H1 (cell line): ENCODE results near the gene GRID1. TPM values are rescaled to one million over a fixed set of nuclear protein-coding genes. Genes with fewer than 3 reads are reported as not detected.

Source experiments
- CTCF ChIA-PET: fragments of 300-600 bp; sonication (Branson Sonifier 250); formaldehyde crosslinking; loops from one replicate; lab custom pipeline; 2021; ENCODE audit not compliant: partially characterized antibody; lab: Charles Lee
- POLR2A ChIA-PET: fragments of 300-600 bp; sonication (Branson Sonifier 250); formaldehyde crosslinking; loops from one replicate; lab custom pipeline; 2021; ENCODE audit warnings: inconsistent platforms; ENCODE audit not compliant: partially characterized antibody; lab: Charles Lee
- DNase-seq, 2 experiments: peaks; one replicate each; pipeline versions ENCODE4 v3.0.0 to v3.0.0-alpha.2; 2010 to 2022; ENCODE audit warnings: low spot score in 2 of 2, low read depth in 1 of 2, mixed read lengths in 1 of 2
- FAIRE-seq: peaks from 2 replicates; lab custom pipeline; 2011; peaks lifted over from hg19 to GRCh38; lab: Jason Lieb, UNC
- H2AFZ ChIP-seq: 2 replicates; pipeline ENCODE4 v1.8.1; 2012; ENCODE audit warnings: low read length, inconsistent platforms
- H2AK5ac ChIP-seq: 2 replicates; pipeline ENCODE4 v1.6.1; 2013; ENCODE audit warnings: low read depth, low read length
- H2BK120ac ChIP-seq: replicated peaks from 2 replicates; pipeline ENCODE3; 2013; ENCODE audit warnings: low read depth, low read length, inconsistent platforms
- H2BK12ac ChIP-seq: 2 replicates; pipeline ENCODE4 v1.6.1; 2013; ENCODE audit warnings: low read depth, low read length
- H2BK15ac ChIP-seq: 2 replicates; pipeline ENCODE4 v1.6.1; 2013; ENCODE audit warnings: low read length
- H2BK20ac ChIP-seq: 2 replicates; pipeline ENCODE4 v1.6.1; 2013; ENCODE audit warnings: low read length
- H2BK5ac ChIP-seq: 2 replicates; pipeline ENCODE4 v1.6.1; 2013; ENCODE audit warnings: low read depth, low read length
- H3K14ac ChIP-seq: 2 replicates; pipeline ENCODE4 v1.6.1; 2013; ENCODE audit warnings: inconsistent platforms; ENCODE audit not compliant: insufficient read length
- H3K18ac ChIP-seq: 2 replicates; pipeline ENCODE4 v1.6.1; 2013; ENCODE audit warnings: low read length; ENCODE audit errors: extremely low read depth
- H3K23ac ChIP-seq: 2 replicates; pipeline ENCODE4 v1.6.1; 2013; ENCODE audit warnings: inconsistent platforms; ENCODE audit not compliant: insufficient read length
- H3K23me2 ChIP-seq: 2 replicates; pipeline ENCODE4 v1.6.1; 2013; ENCODE audit warnings: low read depth, low read length
- H3K27ac ChIP-seq: 2 replicates; pipeline ENCODE4 v1.6.1; 2011; ENCODE audit warnings: low read depth, low read length, inconsistent platforms
- H3K27me3 ChIP-seq, 4 experiments: replicated peaks in 1 of 4; 1 replicate in 1 of 4; 2 replicates in 3 of 4; pipeline versions ENCODE4 v1.6.1 to v1.8.1; 2011 to 2013; ENCODE audit warnings: low read length in 3 of 4, mild to moderate bottlenecking in 3 of 4, inconsistent platforms in 2 of 4, mixed read lengths in 2 of 4, moderate library complexity in 1 of 4; ENCODE audit not compliant: control insufficient read depth in 3 of 4, insufficient read depth in 3 of 4; ENCODE audit errors: extremely low read depth in 1 of 4
- H3K36me3 ChIP-seq, 4 experiments: 2 replicates each; pipeline versions ENCODE4 v1.6.1 to v1.8.1; 2011 to 2013; ENCODE audit warnings: mild to moderate bottlenecking in 4 of 4, low read length in 3 of 4, moderate library complexity in 2 of 4, control low read depth in 1 of 4, inconsistent platforms in 1 of 4; ENCODE audit not compliant: insufficient read depth in 4 of 4, control insufficient read depth in 2 of 4
- H3K4ac ChIP-seq: replicated peaks from 2 replicates; pipeline ENCODE3; 2013; ENCODE audit warnings: low read length, low read depth, mixed read lengths, inconsistent platforms; ENCODE audit not compliant: insufficient read length
- H3K4me1 ChIP-seq, 4 experiments: replicated peaks in 1 of 4; 1 replicate in 1 of 4; 2 replicates in 3 of 4; pipeline versions ENCODE4 v1.6.1 to v1.8.1; 2011 to 2013; ENCODE audit warnings: low read length in 3 of 4, inconsistent platforms in 2 of 4, mixed read lengths in 1 of 4; ENCODE audit not compliant: insufficient read depth in 4 of 4, control insufficient read depth in 3 of 4
- H3K4me2 ChIP-seq, 2 experiments: 2 replicates each; pipeline versions ENCODE4 v1.6.1 to v1.8.1; 2011 to 2013; ENCODE audit warnings: low read depth in 2 of 2, low read length in 2 of 2, control low read depth in 1 of 2, inconsistent platforms in 1 of 2, mild to moderate bottlenecking in 1 of 2; ENCODE audit not compliant: insufficient read depth in 1 of 2
- H3K4me3 ChIP-seq, 4 experiments: fragments of 200-600, 300-600 bp in 1 of 4; sonication (generic), shearing (Covaris generic), sonication (Bioruptor Twin) in 1 of 4; 2 replicates each; pipeline versions ENCODE4 v1.5.1 to v1.8.1; 2011 to 2016; ENCODE audit warnings: low read length in 4 of 4, low read depth in 3 of 4, control low read depth in 2 of 4, inconsistent platforms in 2 of 4, mild to moderate bottlenecking in 2 of 4, mixed read lengths in 1 of 4, moderate library complexity in 1 of 4; ENCODE audit not compliant: insufficient read depth in 2 of 4; ENCODE audit errors: extremely low read depth in 1 of 4
- H3K56ac ChIP-seq: replicated peaks from 2 replicates; pipeline ENCODE3; 2013; ENCODE audit warnings: low read depth, mild to moderate bottlenecking, mixed read lengths, low read length, inconsistent platforms; ENCODE audit not compliant: insufficient read length
- H3K79me1 ChIP-seq: 2 replicates; pipeline ENCODE4 v1.6.1; 2013; ENCODE audit warnings: low read depth, low read length, control low read depth
- H3K79me2 ChIP-seq, 2 experiments: 2 replicates each; pipeline versions ENCODE4 v1.6.1 to v1.8.1; 2012 to 2013; ENCODE audit warnings: low read length in 2 of 2, mild to moderate bottlenecking in 2 of 2, inconsistent platforms in 1 of 2; ENCODE audit not compliant: insufficient read depth in 2 of 2, control insufficient read depth in 1 of 2
- H3K9ac ChIP-seq, 4 experiments: replicated peaks in 1 of 4; 1 replicate in 1 of 4; 2 replicates in 3 of 4; pipeline versions ENCODE4 v1.6.1 to v1.8.1; 2011 to 2013; ENCODE audit warnings: low read depth in 3 of 4, low read length in 3 of 4, control low read depth in 2 of 4, mild to moderate bottlenecking in 2 of 4, moderate library complexity in 2 of 4, inconsistent platforms in 1 of 4; ENCODE audit errors: extremely low read depth in 1 of 4
- H3K9me3 ChIP-seq, 2 experiments: 2 replicates each; pipeline versions ENCODE4 v1.6.1 to v1.8.1; 2012 to 2013; ENCODE audit warnings: mild to moderate bottlenecking in 2 of 2, moderate library complexity in 2 of 2, control low read depth in 1 of 2, inconsistent platforms in 1 of 2, low read depth in 1 of 2, low read length in 1 of 2, mixed read lengths in 1 of 2; ENCODE audit not compliant: insufficient read depth in 2 of 2
- H4K20me1 ChIP-seq, 2 experiments: replicated peaks in 1 of 2; 2 replicates each; pipeline versions ENCODE3 to v1.8.1; 2011 to 2013; ENCODE audit warnings: inconsistent platforms in 2 of 2, low read length in 2 of 2, mild to moderate bottlenecking in 1 of 2; ENCODE audit not compliant: insufficient read depth in 2 of 2, control insufficient read depth in 1 of 2
- H4K5ac ChIP-seq: 2 replicates; pipeline ENCODE4 v1.6.1; 2013; ENCODE audit warnings: low read length, low read depth, mixed read lengths, inconsistent platforms; ENCODE audit not compliant: insufficient read length
- H4K8ac ChIP-seq: 2 replicates; pipeline ENCODE4 v1.8.0; 2013; ENCODE audit warnings: mild to moderate bottlenecking, moderate library complexity, low read length, inconsistent platforms; ENCODE audit not compliant: insufficient read depth; ENCODE audit errors: extremely low read depth
- H4K91ac ChIP-seq: replicated peaks from 2 replicates; pipeline ENCODE3; 2013; ENCODE audit warnings: low read length, mixed read lengths, inconsistent platforms; ENCODE audit not compliant: insufficient read length
- BCL11A ChIP-seq, 2 experiments: IDR thresholded peaks; one replicate each; pipeline ENCODE4 v1.6.1; 2011; ENCODE audit warnings: low read depth in 2 of 2, low read length in 2 of 2, mild to moderate bottlenecking in 2 of 2
- BRCA1 ChIP-seq: IDR thresholded peaks from 2 replicates; pipeline ENCODE4 v1.6.1; 2012; ENCODE audit warnings: low read depth, low read length, improper control_type of control experiment
- CBX5 ChIP-seq: fragments of 300-800, 300-1000 bp; sonication (generic); IDR thresholded peaks from 2 replicates; pipeline ENCODE4 v1.7.1; 2016; ENCODE audit warnings: antibody characterized with exemption, low read length, low read depth
- CTBP2 ChIP-seq: IDR thresholded peaks from 2 replicates; pipeline ENCODE4 v1.7.0; 2011; ENCODE audit warnings: borderline replicate concordance, mild to moderate bottlenecking, moderate library complexity, mixed read lengths, low read length; ENCODE audit not compliant: insufficient read depth, insufficient read length
- GTF2F1 ChIP-seq: IDR thresholded peaks from 2 replicates; pipeline ENCODE4 v1.6.1; 2012; ENCODE audit warnings: low read depth, low read length, improper control_type of control experiment, borderline replicate concordance
- JUN ChIP-seq: IDR thresholded peaks from 2 replicates; pipeline ENCODE4 v1.6.1; 2011; ENCODE audit warnings: low read depth, mild to moderate bottlenecking, improper control_type of control experiment, low read length
- MAFK ChIP-seq: IDR thresholded peaks from 2 replicates; pipeline ENCODE4 v1.6.1; 2012; ENCODE audit warnings: low read depth, mild to moderate bottlenecking, improper control_type of control experiment, low read length
- NRF1 ChIP-seq: IDR thresholded peaks from 2 replicates; pipeline ENCODE4 v1.6.1; 2011; ENCODE audit warnings: mild to moderate bottlenecking, low read depth, low read length, improper control_type of control experiment
- RFX5 ChIP-seq: IDR thresholded peaks from 2 replicates; pipeline ENCODE4 v1.6.1; 2011; ENCODE audit warnings: low read depth, low read length, improper control_type of control experiment, borderline replicate concordance
- RXRA ChIP-seq: IDR thresholded peaks from 2 replicates; pipeline ENCODE4 v1.6.1; 2011; ENCODE audit warnings: low read depth, mild to moderate bottlenecking, low read length, moderate library complexity; ENCODE audit not compliant: insufficient read depth
- SIRT6 ChIP-seq: IDR thresholded peaks from one replicate; pipeline ENCODE4 v1.7.1; 2012; ENCODE audit warnings: low read length, inconsistent platforms
- SP4 ChIP-seq: IDR thresholded peaks from 2 replicates; pipeline ENCODE4 v1.6.1; 2012; ENCODE audit warnings: low read length, inconsistent platforms
- TBP ChIP-seq: IDR thresholded peaks from 2 replicates; pipeline ENCODE4 v1.6.1; 2011; ENCODE audit warnings: low read depth, low read length, improper control_type of control experiment
- YY1 ChIP-seq: IDR thresholded peaks from 2 replicates; pipeline ENCODE4 v1.6.1; 2011; ENCODE audit warnings: low read depth, mild to moderate bottlenecking, low read length
- WGBS, 2 experiments: shearing (Covaris generic) in 1 of 2; methylation state at CpG; one replicate each; pipeline versions ENCODE4 v1.1.6 to v1.1.7; 2013 to 2015; ENCODE audit warnings: low lambda C conversion rate in 2 of 2, mixed read lengths in 2 of 2, inconsistent platforms in 1 of 2, low coverage in 1 of 2, missing lambda C conversion rate in 1 of 2; ENCODE audit not compliant: insufficient replicate concordance in 2 of 2, insufficient coverage in 1 of 2, insufficient read length in 1 of 2; ENCODE audit errors: extremely low coverage in 1 of 2, missing lambda C conversion rate in 1 of 2; 5-methylcytosine and 5-hydroxymethylcytosine counted together
- polyA plus RNA-seq, 7 experiments: library from polyadenylated mRNA; depleted of rRNA in 3 of 7; stranded (reverse) in 5 of 7; unstranded in 2 of 7; fragments of >200 nt in 5 of 7; fragments of 200-250 nt in 2 of 7; gene quantifications; 1 replicate in 5 of 7; 2 replicates in 1 of 7; 4 replicates in 1 of 7; pipeline versions ENCODE4 v1.2.1 to v1.2.3, GENCODE V29; 2011 to 2013; ENCODE audit warnings: missing spikeins in 2 of 7, mixed read lengths in 2 of 7
- total RNA-seq: library from RNA; stranded (reverse); fragmentation: NEBNext Ultra II Directional; extraction: Animal tissue kit (Norgen Biotek cat#: 25700); gene quantifications from 2 replicates; pipeline ENCODE4 v1.2.1, GENCODE V29; 2021
- TF ChIP-seq, protein P1 (sequence below): IDR thresholded peaks from 2 replicates; pipeline ENCODE4 v1.6.1; 2011; ENCODE audit warnings: low read length, improper control_type of control experiment

GRID1 gene
- total and polyA plus RNA-seq, 2 of the 8 experiments (the other 6 are each of a cell fraction or from before 2014, with no cell fraction given) = 0.22 to 0.30 TPM

DNA sequence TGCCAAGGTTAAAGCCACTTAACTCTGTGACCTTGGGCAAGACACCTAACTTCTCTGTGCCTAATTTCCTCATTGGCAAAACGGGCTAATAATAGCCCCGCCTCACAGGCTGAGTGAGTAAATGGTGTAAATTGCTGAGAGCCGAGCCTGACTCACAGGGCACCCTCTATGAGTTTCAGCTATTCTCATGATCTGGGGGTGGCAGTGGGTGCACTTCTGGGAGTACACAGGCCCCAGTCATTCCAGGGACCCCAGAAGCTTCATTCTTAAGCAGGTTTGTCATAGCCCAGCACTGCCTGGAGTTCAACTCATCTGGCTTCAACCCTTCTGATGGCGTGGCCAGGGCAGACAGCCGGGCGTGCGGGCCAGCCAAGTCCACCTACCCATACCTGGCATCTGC lies 137.2 kb downstream of the GRID1 start:
- Histone ChIP-seq H2BK20ac (no peak overlapping the region), H3K9me3 (no peaks in the 10 kb centered on the region), H3K36me3 (no peaks in the 10 kb centered on the region), H2BK12ac (no peak overlapping the region), H4K8ac (no peak overlapping the region), H2BK5ac (no peak overlapping the region), H3K4ac (no peak overlapping the region), H2AK5ac (no peak overlapping the region), H3K4me3 (no peak overlapping the region), H3K18ac (no peak overlapping the region), H4K91ac (no peak overlapping the region), H3K27me3 (no peaks in the 10 kb centered on the region), H2AFZ (no peak overlapping the region), H3K4me1 (peaks cover 0 to 18% (median 11%) of the 10 kb centered on the region in 4 experiments; a peak in 6 of 7 replicates), H4K20me1 (no peaks in the 10 kb centered on the region), H3K79me1 (no peaks in the 10 kb centered on the region), H3K9ac (no peak overlapping the region), H3K79me2 (no peaks in the 10 kb centered on the region), H3K23me2 (peaks cover 4% of the 10 kb centered on the region; the same call in 1 of the 2 replicates), H3K27ac (no peak overlapping the region), H3K4me2 (no peak overlapping the region), H3K56ac (no peak overlapping the region), H3K23ac (no peak overlapping the region), H2BK15ac (no peak overlapping the region), H3K14ac (no peak overlapping the region), H4K5ac (no peak overlapping the region), H2BK120ac (no peak overlapping the region)
- FAIRE-seq (no peak), DNase-seq (no peak)
- TF ChIP-seq JUN (no peak), TBP (no peak), GTF2F1 (no peak), SIRT6 (no peak), NRF1 (no peak), CTBP2 (no peak), YY1 (no peak), CBX5 (no peak), RFX5 (no peak), BRCA1 (no peak), BCL11A (IDR thresholded peaks at IDR 0.05; ENCODE audit: low read depth in 2 of 2, low read length in 2 of 2) (no peak), RXRA (no peak), MAFK (no peak), SP4 (no peak)
- TF ChIP-seq, protein P1, sequence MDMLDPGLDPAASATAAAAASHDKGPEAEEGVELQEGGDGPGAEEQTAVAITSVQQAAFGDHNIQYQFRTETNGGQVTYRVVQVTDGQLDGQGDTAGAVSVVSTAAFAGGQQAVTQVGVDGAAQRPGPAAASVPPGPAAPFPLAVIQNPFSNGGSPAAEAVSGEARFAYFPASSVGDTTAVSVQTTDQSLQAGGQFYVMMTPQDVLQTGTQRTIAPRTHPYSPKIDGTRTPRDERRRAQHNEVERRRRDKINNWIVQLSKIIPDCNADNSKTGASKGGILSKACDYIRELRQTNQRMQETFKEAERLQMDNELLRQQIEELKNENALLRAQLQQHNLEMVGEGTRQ = no peak
- WGBS, 2 experiments = 94% methylated on average over 7 of the region's 7 CpGs; no CpG with 5 or more reads in 1 of the 2 experiments
- POLR2A ChIA-PET = no interaction called here
- CTCF ChIA-PET = interaction anchor here (0.6 to 1.4 kb wide), 2 partner anchors 119 to 806 kb away, joined by 3 read pairs; no protein-coding TSS in a partner anchor
